Measurements from ENCODE around the gene CD276.

Gene CD276

DNA sequence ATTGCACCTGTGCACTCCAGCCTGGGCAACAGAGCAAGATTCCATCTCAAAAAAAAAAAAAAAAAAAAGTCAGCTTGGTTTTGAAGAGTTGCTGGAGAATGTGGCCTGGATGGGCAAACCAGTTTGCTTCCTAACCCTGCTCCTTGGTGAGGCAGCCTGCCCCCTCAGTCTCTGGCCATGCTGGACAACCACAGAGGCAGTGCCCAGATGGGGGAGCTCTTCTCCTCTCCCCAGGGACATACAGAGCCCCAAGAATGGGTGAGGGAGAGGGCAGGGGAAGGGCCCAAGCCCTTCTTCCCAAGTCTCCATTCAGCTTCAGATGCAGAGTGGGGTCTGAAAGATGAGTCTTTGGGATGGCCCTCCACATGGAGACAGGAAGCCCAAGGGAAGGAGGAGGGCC lies 27.9 kb downstream of the CD276 start:
- no peaks in the 10 kb centered on the region for H3K9me3 ChIP-seq
- DNase-seq, result no peak
- H3K4me1 ChIP-seq, result no peaks in the 10 kb centered on the region
- H3K27me3 ChIP-seq, result no peaks in the 10 kb centered on the region
- H3K4me3 ChIP-seq (ENCODE audit: low read depth, low read length), result no peak overlapping the region
- TF ChIP-seq, protein P1, sequence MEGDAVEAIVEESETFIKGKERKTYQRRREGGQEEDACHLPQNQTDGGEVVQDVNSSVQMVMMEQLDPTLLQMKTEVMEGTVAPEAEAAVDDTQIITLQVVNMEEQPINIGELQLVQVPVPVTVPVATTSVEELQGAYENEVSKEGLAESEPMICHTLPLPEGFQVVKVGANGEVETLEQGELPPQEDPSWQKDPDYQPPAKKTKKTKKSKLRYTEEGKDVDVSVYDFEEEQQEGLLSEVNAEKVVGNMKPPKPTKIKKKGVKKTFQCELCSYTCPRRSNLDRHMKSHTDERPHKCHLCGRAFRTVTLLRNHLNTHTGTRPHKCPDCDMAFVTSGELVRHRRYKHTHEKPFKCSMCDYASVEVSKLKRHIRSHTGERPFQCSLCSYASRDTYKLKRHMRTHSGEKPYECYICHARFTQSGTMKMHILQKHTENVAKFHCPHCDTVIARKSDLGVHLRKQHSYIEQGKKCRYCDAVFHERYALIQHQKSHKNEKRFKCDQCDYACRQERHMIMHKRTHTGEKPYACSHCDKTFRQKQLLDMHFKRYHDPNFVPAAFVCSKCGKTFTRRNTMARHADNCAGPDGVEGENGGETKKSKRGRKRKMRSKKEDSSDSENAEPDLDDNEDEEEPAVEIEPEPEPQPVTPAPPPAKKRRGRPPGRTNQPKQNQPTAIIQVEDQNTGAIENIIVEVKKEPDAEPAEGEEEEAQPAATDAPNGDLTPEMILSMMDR (IDR thresholded peaks at IDR 0.05; ENCODE audit: low read depth, low read length), result no peak
- peaks cover 10% of the 10 kb centered on the region for H3K36me3 ChIP-seq

GRCh38 chr15:73714695-73715301 lies 30.6 kb downstream of the CD276 start:
- Histone ChIP-seq H3K9me3 (no peaks in the 10 kb centered on the region), H3K27me3 (no peaks in the 10 kb centered on the region), H3K4me3 (ENCODE audit: low read depth, low read length) (no peak overlapping the region), H3K36me3 (peaks cover 8% of the 10 kb centered on the region; the same call in 1 of the 2 replicates), H3K4me1 (no peaks in the 10 kb centered on the region)
- TF ChIP-seq, protein P1 (IDR thresholded peaks at IDR 0.05; ENCODE audit: low read depth, low read length), result no peak
- no peak for DNase-seq

- Histone ChIP-seq H3K36me3 (peaks cover 8% of the 10 kb centered on the region; the same call in 1 of the 2 replicates), H3K4me3 (ENCODE audit: low read depth, low read length) (no peak overlapping the region), H3K4me1 (no peaks in the 10 kb centered on the region), H3K27me3 (no peaks in the 10 kb centered on the region), H3K9me3 (no peaks in the 10 kb centered on the region)
- DNase-seq, result no peak
- TF ChIP-seq, protein P1 (IDR thresholded peaks at IDR 0.05; ENCODE audit: low read depth, low read length), result no peak
These were observed 31.2 kb downstream of the CD276 start for GRCh38 chr15:73715417-73715816.

DNA sequence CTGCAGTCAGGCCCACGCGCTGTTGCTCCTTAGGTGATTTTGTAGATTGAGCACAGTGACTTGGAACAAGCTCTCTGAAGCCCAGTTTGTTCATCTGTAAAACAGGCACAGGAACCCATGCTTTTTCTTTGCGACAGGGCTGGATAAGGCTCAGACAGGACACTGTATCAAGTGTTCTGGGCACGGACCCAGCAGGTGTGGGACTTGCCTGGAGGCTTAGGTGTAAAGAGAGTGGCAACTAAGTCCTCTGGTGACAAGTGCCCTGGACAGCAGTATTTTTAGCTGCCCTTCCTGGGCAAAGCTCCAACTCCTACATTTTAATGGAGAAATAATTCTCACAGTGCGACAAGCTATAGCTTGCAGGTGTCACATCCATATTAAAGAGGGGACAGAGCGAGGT lies 32.2 kb downstream of the CD276 start:
- no peaks in the 10 kb centered on the region for H3K4me1 ChIP-seq
- H3K9me3 ChIP-seq, result no peaks in the 10 kb centered on the region
- no peak for DNase-seq
- H3K36me3 ChIP-seq, result 0 out of 2 replicates have a peak, but pooled peaks cover 2% of the 10 kb centered on the region
- TF ChIP-seq, protein P1 (IDR thresholded peaks at IDR 0.05; ENCODE audit: low read depth, low read length), result no peak
- H3K4me3 ChIP-seq (ENCODE audit: low read depth, low read length), result no peak overlapping the region
- H3K27me3 ChIP-seq, result no peaks in the 10 kb centered on the region

- DNase-seq, result no peak
- no peaks in the 10 kb centered on the region for H3K4me1 ChIP-seq
- 0 out of 2 replicates have a peak, but pooled peaks cover 2% of the 10 kb centered on the region for H3K36me3 ChIP-seq
- H3K9me3 ChIP-seq, result no peaks in the 10 kb centered on the region
- no peak overlapping the region for H3K4me3 ChIP-seq (ENCODE audit: low read depth, low read length)
- TF ChIP-seq, protein P1 (IDR thresholded peaks at IDR 0.05; ENCODE audit: low read depth, low read length), result no peak
- no peaks in the 10 kb centered on the region for H3K27me3 ChIP-seq
These were observed 33.0 kb downstream of the CD276 start for GRCh38 chr15:73717206-73717605.

DNA sequence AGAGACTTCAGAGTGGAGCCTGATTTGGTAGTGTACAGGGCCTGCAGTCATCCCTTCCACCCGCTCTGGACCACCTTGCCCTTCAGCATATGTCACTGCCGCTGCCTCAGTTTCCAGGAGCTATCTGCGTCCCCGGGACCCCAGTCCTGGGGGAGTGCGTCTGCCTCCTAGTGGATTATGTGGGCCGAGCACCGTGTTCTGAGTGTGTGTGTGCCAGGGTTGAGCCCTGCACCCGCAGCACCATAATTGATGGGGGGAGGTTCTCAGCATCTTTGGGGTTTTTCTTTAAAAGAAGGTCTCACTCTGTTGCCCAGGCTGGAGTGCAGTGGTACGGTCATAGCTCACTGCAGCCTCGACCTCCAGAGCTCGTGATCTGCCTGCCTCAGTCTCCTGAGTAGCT lies 33.6 kb downstream of the CD276 start:
- Histone ChIP-seq H3K27me3 (no peaks in the 10 kb centered on the region), H3K4me1 (no peaks in the 10 kb centered on the region), H3K36me3 (0 out of 2 replicates have a peak, but pooled peaks cover 2% of the 10 kb centered on the region), H3K9me3 (no peaks in the 10 kb centered on the region), H3K4me3 (ENCODE audit: low read depth, low read length) (no peak overlapping the region)
- DNase-seq, result no peak
- TF ChIP-seq, protein P1 (IDR thresholded peaks at IDR 0.05; ENCODE audit: low read depth, low read length), result peak; percentile 41
